HG03520 (cell line): ENCODE measurements around the gene SUV39H2.
A peak's percentile ranks its signal among the peaks of the same experiment; 100 is the strongest.
"Not testable (repeated sequence)": the region's sequence is repeated elsewhere in the genome, so short reads cannot be mapped to it uniquely, and the experiment has no call there.

Experiments used
- ATAC-seq: cut with Tn5 transposase; IDR thresholded peaks from one replicate; pipeline ENCODE4 v1.9.1; 2021; ENCODE audit warnings: mild to moderate bottlenecking, moderate library complexity; ENCODE audit not compliant: unreplicated experiment

The SUV39H2 gene

DNA sequence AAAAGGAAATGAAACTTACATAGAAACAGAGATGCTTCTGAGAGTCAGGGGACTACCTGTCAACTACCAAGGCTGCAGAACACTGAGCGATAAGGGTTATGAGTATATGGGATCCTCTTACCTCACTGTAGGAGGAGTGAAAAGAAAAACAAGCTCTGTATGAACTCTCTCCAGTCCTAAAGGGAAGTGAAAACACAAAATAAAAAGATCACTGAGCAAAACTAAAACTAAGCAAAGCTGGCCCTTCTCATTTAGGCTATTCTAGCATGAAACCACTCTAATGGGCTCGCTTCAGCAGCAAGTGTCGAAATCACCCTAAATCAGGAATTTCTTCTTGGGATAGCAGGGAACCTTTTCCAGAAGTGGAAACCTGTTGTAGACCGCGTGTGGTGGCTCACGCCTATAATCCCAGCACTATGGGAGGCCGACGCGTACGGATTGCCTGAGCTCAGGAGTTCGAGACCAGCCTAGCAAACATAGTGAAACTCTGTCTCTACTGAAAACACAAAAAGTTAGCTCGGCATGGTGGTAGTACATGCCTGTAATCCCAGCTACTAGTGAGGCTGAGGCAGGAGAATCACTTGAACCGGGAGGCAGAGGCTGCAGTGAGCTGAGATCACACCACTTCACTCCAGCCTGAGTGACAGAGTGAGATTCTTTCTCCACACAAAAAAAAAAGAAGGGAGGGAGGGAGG lies 48.2 kb downstream of the SUV39H2 start:
- peak; percentile 98 for ATAC-seq

GRCh38 chr10:14930610-14931009 lies 51.9 kb downstream of the SUV39H2 start:
- no peak for ATAC-seq

DNA sequence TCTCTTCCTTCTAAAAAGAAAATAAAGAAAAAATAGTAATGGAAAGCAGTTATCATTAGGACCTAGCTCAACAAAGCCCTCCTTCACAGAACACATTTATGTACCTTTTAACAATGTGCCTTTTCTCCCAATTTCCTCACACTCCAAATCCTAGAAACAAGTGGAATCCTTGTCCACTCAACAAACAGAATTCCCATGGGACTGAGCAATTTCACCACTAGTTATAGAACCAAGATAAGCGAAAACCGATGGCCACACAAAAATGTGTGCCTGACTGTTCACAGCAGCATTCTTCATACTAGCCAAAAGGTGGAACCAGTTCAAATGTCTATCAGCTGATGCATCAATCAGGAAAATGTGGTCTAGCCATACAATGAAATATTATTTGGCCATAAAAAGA lies 57.9 kb downstream of the SUV39H2 start:
- no peak for ATAC-seq

- not testable (repeated sequence) for ATAC-seq
These were observed 60.3 kb downstream of the SUV39H2 start for GRCh38 chr10:14938971-14939370.

- peak; percentile 76 for ATAC-seq
These were observed 63.7 kb downstream of the SUV39H2 start for GRCh38 chr10:14942147-14942949.

GRCh38 chr10:14942950-14943338 lies 64.3 kb downstream of the SUV39H2 start:
- not testable (repeated sequence) for ATAC-seq

DNA sequence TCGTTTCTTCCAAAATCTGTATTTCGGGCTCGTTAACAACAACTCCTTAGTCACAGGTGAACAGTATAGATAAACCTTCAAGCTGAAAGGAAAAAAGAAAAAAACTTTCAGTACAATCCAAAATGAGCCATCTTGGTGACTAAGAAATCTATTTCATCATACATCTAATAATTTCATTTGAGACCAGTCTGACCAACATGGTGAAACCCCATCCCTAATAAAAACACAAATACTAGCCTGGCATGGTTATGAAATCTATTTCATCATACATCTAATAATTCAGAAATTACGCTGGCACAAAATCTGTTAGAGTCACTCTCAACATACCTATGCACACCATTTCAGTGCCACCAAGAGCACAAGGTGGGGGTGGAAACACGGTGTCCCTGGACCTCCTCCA lies 66.4 kb downstream of the SUV39H2 start:
- no peak for ATAC-seq

GRCh38 chr10:14947268-14947667 lies 68.6 kb downstream of the SUV39H2 start:
- no peak for ATAC-seq

GRCh38 chr10:14949291-14949690 lies 70.6 kb downstream of the SUV39H2 start:
- ATAC-seq = no peak

DNA sequence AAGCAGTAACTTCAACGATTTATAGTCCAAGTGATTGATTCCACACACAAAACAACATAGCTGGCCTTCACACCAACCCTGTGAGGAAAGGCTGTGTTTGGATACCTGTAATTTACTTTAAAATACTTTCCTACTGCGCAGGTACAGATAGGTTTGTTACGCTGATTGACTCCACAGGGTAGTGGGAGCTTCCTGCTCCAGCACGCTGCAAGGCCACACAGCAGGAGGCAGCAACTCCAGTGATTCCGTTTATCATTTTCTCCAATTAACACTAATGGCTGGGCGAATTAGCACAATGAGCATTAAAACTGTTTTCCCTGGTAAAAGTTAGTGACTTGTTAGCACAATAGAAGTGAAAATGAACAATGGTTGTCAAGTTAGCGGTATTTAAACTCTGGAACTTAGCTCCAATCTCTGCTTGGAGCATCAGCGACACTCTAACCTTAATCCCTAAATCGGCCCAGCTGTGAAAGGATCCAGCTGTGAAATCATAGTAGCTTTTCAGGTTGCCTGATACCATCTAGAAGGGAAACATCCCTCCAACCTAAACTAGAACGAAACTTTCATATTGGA lies 74.3 kb downstream of the SUV39H2 start:
- no peak for ATAC-seq

DNA sequence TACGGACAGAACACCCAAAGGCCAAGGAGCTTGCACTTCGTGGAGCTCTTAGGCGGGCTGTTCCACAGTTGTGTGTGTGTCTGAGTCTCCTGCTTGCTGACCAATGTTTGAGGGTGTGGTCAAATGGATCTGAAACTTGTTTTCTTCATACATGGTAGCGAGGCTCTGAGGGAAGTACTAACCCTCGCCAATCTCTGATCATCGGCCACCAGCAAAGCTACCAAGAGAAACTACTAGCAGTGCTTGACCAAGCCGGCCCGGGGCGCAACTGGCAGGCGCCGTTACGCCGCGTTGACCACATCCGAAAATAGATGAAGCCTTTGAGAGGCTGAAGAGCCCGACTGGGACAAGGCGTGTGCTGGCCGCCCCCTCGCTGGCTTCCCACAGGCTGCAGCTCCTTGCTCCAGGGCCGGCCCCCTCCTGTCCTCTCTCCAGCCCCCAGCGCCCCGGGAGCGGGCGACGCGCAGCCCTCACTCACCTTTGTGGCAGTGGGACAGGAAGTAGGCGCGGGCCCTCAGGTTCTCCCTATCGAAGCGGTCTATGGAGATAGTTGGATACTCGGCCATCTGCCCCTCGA lies 74.8 kb downstream of the SUV39H2 start:
- ATAC-seq = peak; percentile 39
